Neuron (in vitro differentiated cells): ENCODE data around the gene CTRL.

ENCODE experiments used
- H2AFZ ChIP-seq: one replicate; pipeline ENCODE4 v1.6.1; 2013; ENCODE audit warnings: low read depth, mild to moderate bottlenecking, inconsistent platforms, low read length, moderate library complexity
- H3K27me3 ChIP-seq: one replicate; pipeline ENCODE4 v1.6.1; 2013; ENCODE audit warnings: low read length; ENCODE audit not compliant: insufficient read depth
- H3K36me3 ChIP-seq: one replicate; pipeline ENCODE4 v1.6.1; 2013; ENCODE audit warnings: low read length; ENCODE audit not compliant: insufficient read depth
- H3K4me1 ChIP-seq: one replicate; pipeline ENCODE4 v1.6.1; 2013; ENCODE audit warnings: low read length; ENCODE audit not compliant: insufficient read depth
- H3K4me3 ChIP-seq: 2 replicates; pipeline ENCODE4 v1.5.1; 2013; ENCODE audit warnings: mild to moderate bottlenecking, low read length, moderate library complexity
- H3K9me3 ChIP-seq: one replicate; pipeline ENCODE4 v1.6.1; 2013; ENCODE audit warnings: low read length

CTRL gene

DNA sequence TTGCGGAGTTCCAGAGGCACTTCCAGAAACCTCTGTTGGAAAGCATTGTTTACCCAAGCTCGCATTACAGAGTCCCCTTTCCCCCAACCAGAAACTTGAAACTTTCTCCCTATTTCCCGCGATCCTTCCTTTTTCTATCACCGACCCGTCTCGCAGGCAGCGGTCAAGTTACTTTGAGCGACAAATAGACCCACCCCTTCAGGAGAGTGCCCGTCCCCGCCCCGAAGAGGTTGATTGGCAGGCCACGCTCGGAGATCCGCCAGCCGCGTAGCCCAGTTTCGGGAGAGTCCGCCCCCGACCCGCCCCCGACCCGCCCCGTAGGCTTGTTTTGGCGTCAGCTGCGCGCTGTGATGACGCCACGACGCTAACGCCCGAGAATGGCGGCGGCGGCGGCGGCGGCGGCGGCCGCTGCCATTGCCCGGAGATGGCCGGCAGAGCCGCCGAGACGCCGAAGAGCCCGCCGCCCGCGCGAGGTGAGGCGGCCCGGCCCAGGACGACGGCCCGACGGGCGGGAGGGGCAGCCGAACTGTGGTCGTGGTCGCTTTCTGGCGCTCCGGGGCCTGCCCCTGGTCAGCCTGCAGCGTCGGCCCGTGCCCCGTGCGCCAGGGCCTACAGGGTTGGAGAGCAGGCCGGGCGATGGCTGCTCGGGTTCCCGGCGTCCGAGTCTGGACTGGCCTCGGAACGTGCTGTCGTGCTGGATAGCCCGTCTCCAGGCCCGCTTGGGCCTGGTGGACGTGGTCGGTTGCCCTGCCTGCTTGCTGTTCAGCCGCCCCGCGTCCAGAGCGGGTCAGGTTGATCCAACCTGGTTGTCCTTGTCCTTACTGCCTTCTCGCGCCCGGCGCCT, 38.5 kb downstream of the CTRL start, which contains the start of gene PSKH1:
Gene PSKH1 (plus strand): TSS at position 356 of the 844 bp plus-strand sequence. CDS start 15,496 bp downstream, outside the sequence.
- Histone ChIP-seq H3K36me3 (no peaks in the 10 kb centered on the region), H3K9me3 (no peaks in the 10 kb centered on the region), H3K27me3 (no peaks in the 10 kb centered on the region), H3K4me1 (peaks cover 26% of the 10 kb centered on the region), H2AFZ (peak within 1 kb of the TSS; percentile 77), H3K4me3 (peak within 1 kb of the TSS; percentile 100)

GRCh38 chr16:67892375-67892774, 39.3 kb downstream of the CTRL start:
- no peaks in the 10 kb centered on the region for H3K9me3 ChIP-seq
- no peaks in the 10 kb centered on the region for H3K36me3 ChIP-seq
- H3K4me1 ChIP-seq: peaks cover 26% of the 10 kb centered on the region
- H3K4me3 ChIP-seq: peak overlapping the region; percentile 53
- H3K27me3 ChIP-seq: no peaks in the 10 kb centered on the region
- peak overlapping the region; percentile 77 for H2AFZ ChIP-seq

DNA sequence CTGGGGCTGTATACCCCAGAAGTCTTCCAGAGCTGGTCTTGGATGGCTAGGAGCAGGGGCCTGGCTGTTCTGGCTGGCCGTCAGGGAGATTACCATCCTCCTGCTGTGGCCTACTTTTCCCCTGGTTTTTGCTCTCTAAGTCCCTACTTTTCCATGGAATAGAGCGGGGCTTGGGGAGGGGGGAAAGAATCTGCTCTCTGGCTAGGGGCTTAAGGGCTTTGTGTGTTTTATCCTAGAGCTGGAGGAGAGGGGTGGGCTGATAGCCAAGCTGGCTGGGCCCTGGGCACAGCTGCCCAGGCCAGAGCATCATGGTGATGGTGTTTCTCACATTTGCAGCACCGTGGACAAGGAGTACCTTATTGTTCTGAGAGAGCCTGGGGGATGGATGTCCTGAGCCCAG, 43.3 kb downstream of the CTRL start:
- peaks cover 6% of the 10 kb centered on the region for H3K4me1 ChIP-seq
- no peak overlapping the region for H2AFZ ChIP-seq
- H3K36me3 ChIP-seq: peaks cover 17% of the 10 kb centered on the region
- no peaks in the 10 kb centered on the region for H3K9me3 ChIP-seq
- H3K27me3 ChIP-seq: no peaks in the 10 kb centered on the region
- no peak overlapping the region for H3K4me3 ChIP-seq

DNA sequence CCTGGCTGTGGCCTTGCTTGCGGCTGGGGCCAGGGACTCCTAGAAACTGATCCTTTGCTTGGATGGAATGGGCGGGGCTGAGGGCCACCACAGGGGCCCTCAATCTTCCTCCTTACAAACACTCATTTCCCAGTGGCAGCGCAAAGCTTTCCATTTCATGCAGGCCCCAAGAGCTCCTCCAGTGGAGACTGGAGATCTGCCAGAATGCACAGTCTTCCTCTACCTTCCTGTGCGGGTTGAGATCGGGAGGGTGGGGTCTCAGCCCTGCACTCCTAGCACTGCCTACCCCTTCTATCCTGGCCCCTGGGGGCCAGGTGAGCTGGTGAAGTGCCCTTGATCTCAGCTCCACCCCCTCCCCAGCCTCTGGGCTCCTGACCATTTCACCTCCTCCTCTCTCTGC, 45.3 kb downstream of the CTRL start:
- Histone ChIP-seq H2AFZ (no peak overlapping the region), H3K36me3 (peaks cover 36% of the 10 kb centered on the region), H3K4me3 (no peak overlapping the region), H3K4me1 (no peaks in the 10 kb centered on the region), H3K27me3 (no peaks in the 10 kb centered on the region), H3K9me3 (no peaks in the 10 kb centered on the region)

GRCh38 chr16:67885976-67886375, 45.7 kb downstream of the CTRL start:
- peaks cover 40% of the 10 kb centered on the region for H3K36me3 ChIP-seq
- H2AFZ ChIP-seq: no peak overlapping the region
- H3K4me3 ChIP-seq: no peak overlapping the region
- no peaks in the 10 kb centered on the region for H3K27me3 ChIP-seq
- no peaks in the 10 kb centered on the region for H3K4me1 ChIP-seq
- no peaks in the 10 kb centered on the region for H3K9me3 ChIP-seq

GRCh38 chr16:67885545-67885944, 46.1 kb downstream of the CTRL start:
- Histone ChIP-seq H2AFZ (no peak overlapping the region), H3K36me3 (peaks cover 45% of the 10 kb centered on the region), H3K4me3 (no peak overlapping the region), H3K4me1 (no peaks in the 10 kb centered on the region), H3K9me3 (no peaks in the 10 kb centered on the region), H3K27me3 (no peaks in the 10 kb centered on the region)

GRCh38 chr16:67884684-67885083, 47.0 kb downstream of the CTRL start, which contains the start of gene NRN1L:
Gene NRN1L (plus strand): TSS chr16:67884885. CDS start chr16:67884904, 19 bp downstream.
- Histone ChIP-seq H3K27me3 (no peaks in the 10 kb centered on the region), H3K36me3 (peaks cover 53% of the 10 kb centered on the region), H3K9me3 (no peaks in the 10 kb centered on the region), H3K4me1 (no peaks in the 10 kb centered on the region), H2AFZ (no peak within 1 kb of the TSS), H3K4me3 (no peak within 1 kb of the TSS)

GRCh38 chr16:67883872-67884261, 47.8 kb downstream of the CTRL start:
- H3K4me1 ChIP-seq: no peaks in the 10 kb centered on the region
- no peaks in the 10 kb centered on the region for H3K27me3 ChIP-seq
- H3K4me3 ChIP-seq: no peak overlapping the region
- H3K9me3 ChIP-seq: no peaks in the 10 kb centered on the region
- no peak overlapping the region for H2AFZ ChIP-seq
- peaks cover 62% of the 10 kb centered on the region for H3K36me3 ChIP-seq

DNA sequence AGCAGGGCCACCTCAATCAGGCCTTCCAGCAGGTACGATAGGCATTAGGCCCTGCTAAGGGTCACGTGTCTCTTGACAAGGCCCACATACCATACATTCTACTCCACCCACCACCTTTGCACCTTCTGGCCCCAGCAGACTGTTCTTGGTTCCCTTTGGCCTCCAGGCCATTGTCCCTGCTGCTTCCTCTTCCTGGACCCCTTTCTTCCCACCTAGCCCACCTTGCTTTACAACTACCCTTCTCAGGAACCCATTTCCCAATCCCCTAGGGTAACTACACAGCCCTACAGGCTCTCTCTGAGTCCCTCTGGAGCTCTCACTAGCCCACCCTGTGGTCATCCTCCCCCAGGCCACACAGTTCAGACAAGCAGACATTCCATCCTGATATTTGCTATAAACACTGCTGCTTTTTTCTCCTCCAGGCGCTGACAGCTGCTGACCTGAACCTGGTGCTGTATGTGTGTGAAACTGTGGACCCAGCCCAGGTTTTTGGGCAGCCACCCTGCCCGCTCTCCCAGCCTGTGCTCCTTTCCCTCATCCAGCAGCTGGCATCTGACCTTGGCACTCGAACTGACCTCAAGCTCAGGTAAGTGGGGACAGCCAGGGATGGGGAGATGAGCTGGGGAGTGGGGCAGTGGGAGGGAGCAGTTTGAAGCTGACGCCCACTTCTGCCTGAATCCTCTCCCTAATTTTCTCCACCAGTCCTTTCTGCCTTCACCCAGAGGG, 48.4 kb downstream of the CTRL start:
- Histone ChIP-seq H3K27me3 (no peaks in the 10 kb centered on the region), H2AFZ (no peak overlapping the region), H3K9me3 (no peaks in the 10 kb centered on the region), H3K36me3 (peaks cover 67% of the 10 kb centered on the region), H3K4me3 (no peak overlapping the region), H3K4me1 (no peaks in the 10 kb centered on the region)

GRCh38 chr16:67882374-67883145, 49.1 kb downstream of the CTRL start:
- no peak overlapping the region for H3K4me3 ChIP-seq
- H2AFZ ChIP-seq: no peak overlapping the region
- H3K9me3 ChIP-seq: no peaks in the 10 kb centered on the region
- no peaks in the 10 kb centered on the region for H3K4me1 ChIP-seq
- H3K27me3 ChIP-seq: no peaks in the 10 kb centered on the region
- H3K36me3 ChIP-seq: peaks cover 75% of the 10 kb centered on the region

- H3K9me3 ChIP-seq: no peaks in the 10 kb centered on the region
- no peaks in the 10 kb centered on the region for H3K27me3 ChIP-seq
- H3K4me1 ChIP-seq: no peaks in the 10 kb centered on the region
- H2AFZ ChIP-seq: no peak overlapping the region
- H3K4me3 ChIP-seq: no peak overlapping the region
- H3K36me3 ChIP-seq: peaks cover 83% of the 10 kb centered on the region
These were observed 50.0 kb downstream of the CTRL start for GRCh38 chr16:67881621-67882161.

DNA sequence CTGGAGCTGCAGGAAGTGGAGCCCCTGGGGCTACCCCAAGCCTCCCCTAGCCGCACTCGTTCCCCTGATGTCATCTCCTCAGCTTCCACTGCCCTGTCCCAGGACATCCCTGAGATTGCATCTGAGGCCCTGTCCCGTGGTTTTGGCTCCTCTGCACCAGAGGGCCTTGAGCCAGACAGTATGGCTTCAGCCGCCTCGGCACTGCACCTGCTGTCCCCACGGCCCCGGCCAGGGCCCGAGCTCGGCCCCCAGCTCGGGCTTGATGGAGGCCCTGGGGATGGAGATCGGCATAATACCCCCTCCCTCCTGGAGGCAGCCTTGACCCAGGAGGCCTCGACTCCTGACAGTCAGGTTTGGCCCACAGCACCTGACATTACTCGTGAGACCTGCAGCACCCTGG, 51.1 kb downstream of the CTRL start:
- Histone ChIP-seq H3K9me3 (no peaks in the 10 kb centered on the region), H3K36me3 (peaks cover 87% of the 10 kb centered on the region), H3K4me3 (no peak overlapping the region), H3K27me3 (no peaks in the 10 kb centered on the region), H3K4me1 (no peaks in the 10 kb centered on the region), H2AFZ (no peak overlapping the region)
